HG03575 (cell line): ENCODE results near the gene PRKCA.
"Not testable (repeated sequence)": the region's sequence is repeated elsewhere in the genome, so short reads cannot be mapped to it uniquely, and the experiment has no call there.

ENCODE experiments used
- ATAC-seq: cut with Tn5 transposase; IDR thresholded peaks from one replicate; pipeline ENCODE4 v1.9.1; 2021; ENCODE audit not compliant: unreplicated experiment, insufficient number of reproducible peaks, low FRiP score; ENCODE audit errors: extremely low read depth

Gene PRKCA

GRCh38 chr17:66313995-66314659 is 11.7 kb downstream of the PRKCA start:
- ATAC-seq = no peak

DNA sequence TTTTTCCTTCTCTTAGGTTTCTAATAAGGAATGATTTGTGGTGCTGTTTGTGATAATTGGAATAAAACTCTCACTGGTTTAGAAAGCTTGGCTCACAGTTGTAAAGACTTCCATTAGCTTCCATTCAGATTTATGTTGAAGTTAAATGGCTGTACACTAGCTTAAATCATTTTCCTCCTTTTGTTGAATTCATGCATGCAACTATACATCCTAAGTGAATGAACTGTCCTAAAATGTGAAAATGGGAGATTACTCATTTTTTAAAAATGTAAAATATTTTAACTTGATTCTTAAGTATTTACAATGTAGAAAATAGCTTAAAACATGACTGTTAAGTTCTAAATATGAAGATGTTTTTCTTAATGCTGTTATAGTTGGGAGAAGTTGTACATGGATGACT is 15.2 kb downstream of the PRKCA start:
- no peak for ATAC-seq

- no peak for ATAC-seq
Observed at GRCh38 chr17:66319226-66319625, 16.8 kb downstream of the PRKCA start.

GRCh38 chr17:66322764-66323163 is 20.4 kb downstream of the PRKCA start:
- no peak for ATAC-seq

DNA sequence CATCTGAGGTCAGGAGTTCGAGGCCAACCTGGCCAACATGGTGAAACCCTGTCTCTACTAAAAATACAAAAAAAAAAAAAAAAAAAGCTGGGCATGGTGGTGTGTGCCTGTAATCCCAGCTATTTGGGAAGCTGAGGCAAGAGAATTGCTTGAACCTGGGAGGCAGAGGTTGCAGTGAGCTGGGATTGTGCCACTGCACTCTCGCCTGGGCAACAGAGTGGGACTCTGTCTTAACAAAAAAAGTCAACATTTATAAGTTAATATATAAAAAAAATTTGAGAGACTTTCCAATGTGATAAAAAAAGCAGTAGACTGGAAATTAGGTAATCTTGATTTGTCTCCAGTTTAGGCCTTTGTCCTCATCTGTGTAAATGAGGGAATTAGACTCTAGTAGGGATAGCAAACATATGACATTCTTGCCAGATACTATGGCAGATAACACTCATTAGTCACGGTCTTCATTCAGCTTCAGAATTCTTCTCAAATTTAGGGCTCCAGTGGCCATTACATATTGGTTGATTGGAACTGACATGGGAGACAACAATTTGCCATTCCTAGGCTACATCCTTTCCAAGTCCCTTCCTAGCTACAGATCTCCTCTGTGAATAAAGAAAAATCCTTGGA is 22.1 kb downstream of the PRKCA start:
- ATAC-seq = not testable (repeated sequence)

- no peak for ATAC-seq
Observed at GRCh38 chr17:66326476-66327047, 24.1 kb downstream of the PRKCA start.

GRCh38 chr17:66330646-66331037 is 28.2 kb downstream of the PRKCA start:
- ATAC-seq = no peak

DNA sequence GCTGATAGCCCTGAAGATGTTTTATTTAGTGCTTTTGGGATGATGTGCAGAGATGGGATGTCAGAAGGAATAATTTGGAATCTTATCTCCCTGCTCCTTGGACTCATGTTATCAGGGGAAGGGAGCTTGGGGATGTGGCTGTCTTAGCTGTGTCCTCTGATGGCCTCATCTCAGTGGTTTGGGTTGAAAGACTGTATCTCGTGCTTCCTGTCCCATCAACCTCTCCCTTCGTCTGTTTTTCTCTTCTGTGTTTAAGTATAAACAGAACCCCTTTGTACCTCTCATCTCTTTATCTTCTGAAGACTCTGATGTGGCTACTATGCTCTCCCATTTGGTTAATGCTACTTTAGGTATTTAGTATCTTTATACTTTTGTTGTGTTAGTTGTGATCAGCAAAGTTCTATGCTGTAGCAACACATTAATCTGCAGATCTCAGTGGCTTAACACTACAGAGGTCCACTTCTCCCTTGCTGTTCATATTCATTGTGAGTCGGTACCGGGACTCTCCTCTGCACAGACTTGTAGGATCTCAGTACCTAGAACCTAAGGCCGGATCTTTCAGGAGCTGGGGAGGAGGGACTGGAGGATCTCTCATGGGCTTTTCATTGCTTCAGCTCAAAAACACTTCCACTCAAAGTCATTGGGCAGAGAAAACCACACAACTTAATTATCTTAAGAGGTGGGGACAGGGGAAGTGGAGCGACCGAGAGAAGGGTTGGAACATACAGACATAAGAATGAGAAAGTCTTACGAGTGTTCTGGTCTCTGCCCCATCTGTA is 28.8 kb downstream of the PRKCA start:
- no peak for ATAC-seq

DNA sequence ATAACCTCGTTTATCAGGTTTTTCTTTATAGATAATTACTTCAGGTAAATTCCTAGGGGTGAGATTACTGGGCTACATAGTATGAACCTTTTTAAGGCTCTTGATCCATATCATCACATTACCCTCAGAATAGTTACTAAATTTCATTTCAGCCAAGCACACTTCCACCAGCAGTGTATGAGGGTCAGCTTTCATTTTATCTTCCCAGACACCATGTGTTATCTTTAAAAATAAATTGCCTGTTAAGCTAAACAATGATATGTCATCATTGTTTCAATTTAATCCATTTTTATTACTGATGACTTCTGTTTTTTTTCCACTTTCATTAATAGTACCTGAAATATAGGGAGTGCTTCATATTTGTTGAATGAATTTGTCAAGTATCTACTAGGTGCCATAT is 33.4 kb downstream of the PRKCA start:
- no peak for ATAC-seq

- ATAC-seq = no peak
Observed at GRCh38 chr17:66337268-66337667, 34.9 kb downstream of the PRKCA start.

- no peak for ATAC-seq
Observed at GRCh38 chr17:66337866-66338485, 35.6 kb downstream of the PRKCA start.

- ATAC-seq = no peak
Observed at GRCh38 chr17:66338937-66339336, 36.5 kb downstream of the PRKCA start.

DNA sequence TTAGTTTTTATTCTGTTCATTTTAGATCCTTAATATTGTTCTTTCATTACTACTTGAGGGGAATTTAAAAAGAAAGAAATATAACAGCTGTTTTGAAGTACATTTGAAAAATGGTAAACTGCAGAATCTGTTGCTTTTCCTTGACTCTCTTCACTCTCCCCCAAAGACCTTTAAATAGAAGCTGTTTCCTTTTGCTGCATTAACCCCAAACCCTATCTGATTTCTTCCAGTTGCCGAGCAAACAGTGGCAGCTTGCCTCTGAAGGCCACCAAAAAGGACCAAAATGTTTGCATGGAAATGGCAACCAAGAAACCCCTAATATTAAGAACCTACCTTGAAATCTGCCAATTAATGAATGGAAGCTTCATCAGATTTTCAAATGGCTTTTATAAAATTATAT is 37.1 kb downstream of the PRKCA start:
- no peak for ATAC-seq

GRCh38 chr17:66340720-66341119 is 38.3 kb downstream of the PRKCA start:
- ATAC-seq = no peak

GRCh38 chr17:66341462-66341861 is 39.0 kb downstream of the PRKCA start:
- ATAC-seq = no peak

GRCh38 chr17:66342263-66342662 is 39.9 kb downstream of the PRKCA start:
- not testable (repeated sequence) for ATAC-seq

DNA sequence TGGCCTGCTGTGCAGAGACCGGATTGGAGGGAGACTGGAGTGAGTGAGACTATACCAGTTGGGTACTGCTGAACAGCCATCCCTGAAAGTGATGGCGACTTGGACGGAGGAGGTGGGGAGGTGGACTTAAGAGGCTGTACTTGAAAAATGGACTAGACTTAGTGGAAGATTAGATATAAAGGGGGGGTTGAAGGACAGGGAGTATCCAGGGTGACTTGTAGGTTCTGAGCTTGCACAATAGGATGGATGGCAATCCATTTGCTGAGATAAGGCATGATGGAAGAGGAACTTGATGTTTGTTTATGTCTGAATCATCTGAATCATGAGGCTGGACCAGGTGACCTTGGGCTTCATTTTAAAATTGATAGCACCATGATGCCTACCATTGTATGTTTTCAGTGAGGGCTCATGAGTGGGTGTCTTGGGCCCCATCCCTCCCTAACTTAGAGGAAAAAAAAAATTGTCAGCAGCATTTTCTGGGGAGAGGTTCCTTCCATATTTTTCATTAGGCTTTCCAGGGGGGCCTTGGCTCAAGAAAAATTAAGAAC is 41.2 kb downstream of the PRKCA start:
- no peak for ATAC-seq

DNA sequence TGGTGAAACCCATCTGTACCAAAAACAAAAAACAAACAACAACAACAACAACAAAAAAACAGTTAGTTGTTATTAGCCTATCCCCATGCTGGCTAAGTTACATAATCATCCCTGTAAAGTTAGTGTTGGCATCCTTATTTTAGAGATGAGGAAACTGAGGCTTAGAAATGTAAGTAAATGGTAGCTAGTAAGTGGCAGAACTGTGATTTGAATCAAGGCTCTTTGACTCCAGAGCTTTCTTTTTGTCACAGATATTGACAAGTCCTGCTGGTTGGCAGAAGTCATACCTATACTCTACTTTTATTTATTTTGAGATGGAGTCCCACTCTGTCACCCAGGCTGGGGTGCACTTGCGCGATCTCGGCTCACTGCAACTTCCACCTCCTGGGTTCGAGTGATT is 42.1 kb downstream of the PRKCA start:
- ATAC-seq = no peak

DNA sequence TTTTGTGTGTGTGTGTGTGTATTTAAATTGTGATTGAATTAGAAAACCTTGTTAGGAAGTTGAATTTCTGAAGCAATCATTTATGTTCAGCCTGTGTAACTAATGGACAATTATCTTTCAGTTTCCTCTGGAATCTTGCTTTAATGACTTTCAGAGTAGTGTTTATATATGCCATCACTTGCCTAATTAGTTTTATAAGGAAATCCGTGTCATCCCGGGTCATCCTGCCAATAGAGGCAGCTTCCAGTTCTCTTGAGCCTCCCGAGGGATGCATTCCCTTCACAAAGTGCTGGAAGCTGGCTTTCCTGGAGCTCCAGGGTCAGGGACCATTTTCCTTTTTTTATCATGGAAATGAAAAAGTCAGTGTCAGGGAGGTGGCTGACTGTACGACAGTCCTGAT is 42.9 kb downstream of the PRKCA start:
- no peak for ATAC-seq
